Spleen (tissue), 13 donors: Measurements from ENCODE around the gene UST. TPM values are rescaled to one million over a fixed set of nuclear protein-coding genes. Genes with fewer than 3 reads are reported as not detected.

Source experiments
- DNase-seq: peaks from one replicate; pipeline ENCODE4 v3.0.0-alpha.2; 2020
- H3K27ac ChIP-seq, 8 donors: fragments of 200-600 bp; sonication (generic) in 7 of 8; 1 replicate in 4 of 8; 2 replicates in 4 of 8; pipeline versions ENCODE4 v1.5.0 to v1.8.0; 2016 to 2021; ENCODE audit warnings: inconsistent platforms in 4 of 8, mild to moderate bottlenecking in 4 of 8, moderate library complexity in 1 of 8
- H3K27me3 ChIP-seq, 7 donors: fragments of 200-600 bp; sonication (generic) in 6 of 7; replicated peaks in 1 of 7; 1 replicate in 4 of 7; 2 replicates in 3 of 7; pipeline versions ENCODE4 v1.5.0 to v1.8.0; 2016 to 2021; ENCODE audit warnings: inconsistent platforms in 3 of 7, mild to moderate bottlenecking in 1 of 7
- H3K36me3 ChIP-seq, 6 donors: fragments of 200-600 bp; sonication (generic) in 5 of 6; 1 replicate in 4 of 6; 2 replicates in 2 of 6; pipeline versions ENCODE4 v1.5.0 to v1.8.0; 2016 to 2021; ENCODE audit warnings: inconsistent platforms in 2 of 6
- H3K4me1 ChIP-seq, 6 donors: fragments of 200-600 bp; sonication (generic) in 5 of 6; 1 replicate in 3 of 6; 2 replicates in 3 of 6; pipeline versions ENCODE4 v1.5.0 to v1.8.0; 2016 to 2021; ENCODE audit warnings: inconsistent platforms in 3 of 6
- H3K4me3 ChIP-seq, 8 donors: fragments of 200-600 bp; sonication (generic) in 7 of 8; 1 replicate in 4 of 8; 2 replicates in 4 of 8; pipeline versions ENCODE4 v1.5.0 to v1.8.0; 2016 to 2021; ENCODE audit warnings: inconsistent platforms in 4 of 8, mild to moderate bottlenecking in 4 of 8, moderate library complexity in 2 of 8
- H3K9me3 ChIP-seq, 8 donors: fragments of 200-600 bp; sonication (generic) in 7 of 8; 1 replicate in 4 of 8; 2 replicates in 4 of 8; pipeline versions ENCODE4 v1.5.0 to v1.8.0; 2016 to 2021; ENCODE audit warnings: inconsistent platforms in 4 of 8
- POLR2A ChIP-seq, 3 donors: fragments of 450-650 bp; IDR thresholded peaks; one replicate each; pipeline ENCODE4 v1.5.1; 2017; ENCODE audit warnings: antibody characterized with exemption in 3 of 3, mild to moderate bottlenecking in 1 of 3
- POLR2AphosphoS5 ChIP-seq, 3 donors: sonication (generic); formaldehyde crosslinking; IDR thresholded peaks; one replicate each; pipeline ENCODE4 v1.5.1; 2017; ENCODE audit warnings: antibody characterized with exemption in 3 of 3
- WGBS, 5 donors: extraction: QIAGEN DNeasy Blood & Tissue Kit in 3 of 5; methylation state at CpG; one replicate each; pipeline versions ENCODE4 v1.1.5 to v1.1.7; 2013 to 2018; 5-methylcytosine and 5-hydroxymethylcytosine counted together
- intact Hi-C: fragments of 100-400 bp; cut with DNase I; formaldehyde crosslinking; loops from one replicate; pipeline ENCODE4 v1.15.0; 2023; ENCODE audit warnings: low total_unique reads
- long read RNA-seq, 2 donors: transcript quantifications; one replicate each; lab custom pipeline, GENCODE V29; 2026
- polyA plus RNA-seq, 3 donors: library from polyadenylated mRNA; stranded (reverse); fragments of 200-250 nt; gene quantifications; one replicate each; pipeline ENCODE4 v1.2.1, GENCODE V29; 2013
- total RNA-seq, 7 donors: library from RNA; depleted of rRNA in 3 of 7; stranded (reverse); fragments of >200 nt in 3 of 7; fragmentation: NEBNext Ultra II Directional in 4 of 7; extraction: Animal tissue kit (Norgen Biotek cat#: 25700) in 4 of 7; gene quantifications; one replicate each; pipeline versions ENCODE4 v1.1.0 to v1.2.1, GENCODE V29; 2016 to 2021
- TF ChIP-seq, protein P1 (sequence below), 11 experiments: fragments of 200-600 bp in 7 of 11; fragments of 450-650 bp in 4 of 11; sonication (generic) in 4 of 11; IDR thresholded peaks in 8 of 11; conservative IDR thresholded peaks in 3 of 11; 1 replicate in 7 of 11; 2 replicates in 4 of 11; pipeline versions ENCODE4 v1.4.0 to v1.8.0; 2016 to 2021; ENCODE audit warnings: antibody characterized with exemption in 11 of 11, inconsistent platforms in 4 of 11, mild to moderate bottlenecking in 1 of 11
- donor health status: healthy with polysubstance abuse.
- donor health status: DM: no; HTN: no; CAD: no; lungs with moderate emphysema.
- donor health status: DM: no; HTN: no; CAD: no.
- donor health status: Bipolar disorder and iron deficiency.
- donor health status: healthy.
- donor health status: DM: no; HTN: no; CAD: no.
- donor health status: DM: yes; HTN: yes; CAD: no.

The UST gene, protein sequence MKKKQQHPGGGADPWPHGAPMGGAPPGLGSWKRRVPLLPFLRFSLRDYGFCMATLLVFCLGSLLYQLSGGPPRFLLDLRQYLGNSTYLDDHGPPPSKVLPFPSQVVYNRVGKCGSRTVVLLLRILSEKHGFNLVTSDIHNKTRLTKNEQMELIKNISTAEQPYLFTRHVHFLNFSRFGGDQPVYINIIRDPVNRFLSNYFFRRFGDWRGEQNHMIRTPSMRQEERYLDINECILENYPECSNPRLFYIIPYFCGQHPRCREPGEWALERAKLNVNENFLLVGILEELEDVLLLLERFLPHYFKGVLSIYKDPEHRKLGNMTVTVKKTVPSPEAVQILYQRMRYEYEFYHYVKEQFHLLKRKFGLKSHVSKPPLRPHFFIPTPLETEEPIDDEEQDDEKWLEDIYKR
- total RNA-seq (10 to 100 TPM; 12.9 to 26.8 (median 16.1) TPM), polyA plus RNA-seq (1 to 10 TPM; 6.4 to 9.1 (median 7.2) TPM)
- long read RNA-seq, donor 1, full-length matches to known transcripts: 8 of 8 reads
- long read RNA-seq, donor 1, partial matches to known transcripts: 0 of 8 reads
- long read RNA-seq, donor 1, other reads (novel, unspliced or antisense): 0 of 8 reads
- long read RNA-seq, donor 2, full-length matches to known transcripts: 6 of 6 reads
- long read RNA-seq, donor 2, partial matches to known transcripts: 0 of 6 reads
- long read RNA-seq, donor 2, other reads (novel, unspliced or antisense): 0 of 6 reads

DNA sequence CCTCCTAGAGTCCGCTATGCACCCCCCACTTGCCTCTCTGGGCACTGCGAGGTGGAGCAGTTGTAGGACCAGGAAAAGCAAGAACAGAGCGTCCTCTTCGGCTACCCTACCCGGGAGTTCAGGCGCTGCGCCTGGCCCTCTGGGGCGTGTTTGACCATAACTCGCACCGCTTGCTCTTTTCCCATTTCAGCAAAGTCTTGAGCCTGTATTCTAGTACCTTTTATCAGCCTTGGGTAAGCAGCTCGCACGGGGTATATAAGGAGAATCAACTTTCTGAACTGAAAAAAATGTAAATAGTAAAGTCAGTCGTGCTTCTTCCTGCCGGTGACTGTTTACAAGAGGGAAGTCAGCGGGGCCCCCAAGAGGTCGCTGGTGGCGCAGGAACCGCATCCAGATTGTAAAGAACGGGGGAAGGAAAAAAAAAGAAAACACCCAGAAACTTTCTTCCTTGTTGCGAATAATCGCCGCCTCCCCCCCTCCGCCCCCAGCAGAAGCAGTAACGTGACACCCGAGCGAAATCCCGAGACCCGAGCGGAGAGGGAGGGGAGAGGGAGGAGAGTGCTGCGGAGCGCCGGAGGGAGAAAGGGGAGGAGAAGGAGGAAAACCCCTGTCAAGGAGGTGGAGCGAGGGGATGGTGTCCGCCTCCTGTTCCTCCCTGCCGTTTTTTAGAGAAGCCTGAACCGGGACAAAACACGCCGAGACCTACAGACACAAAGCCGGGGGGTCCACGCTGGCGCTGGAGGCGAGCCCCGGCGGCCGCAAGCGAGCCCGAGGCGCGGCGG is at the start of gene UST:
TSS of gene UST (plus strand) at position 668 of the 782 bp plus-strand sequence. CDS start 401 bp downstream, outside the sequence.
- Histone ChIP-seq H3K27me3 (peaks cover 0 to 29% (median 0%) of the 10 kb centered on the region in 7 donors), H3K9me3 (no peaks in the 10 kb centered on the region), H3K4me3 (peak within 1 kb of the TSS; percentile 72 to 93 (median 82)), H3K36me3 (no peaks in the 10 kb centered on the region), H3K4me1 (peaks cover 11 to 55% (median 34%) of the 10 kb centered on the region in 6 donors), H3K27ac (peak within 1 kb of the TSS; percentile 84 to 93 (median 88))
- 0 to 1% (median 1%) methylated on average over 43 to 50 of the region's 50 CpGs for WGBS, 5 donors
- peak; percentile 36 to 80 (median 74) for TF ChIP-seq POLR2AphosphoS5 (IDR thresholded peaks at IDR 0.05)
- TF ChIP-seq, protein P1, sequence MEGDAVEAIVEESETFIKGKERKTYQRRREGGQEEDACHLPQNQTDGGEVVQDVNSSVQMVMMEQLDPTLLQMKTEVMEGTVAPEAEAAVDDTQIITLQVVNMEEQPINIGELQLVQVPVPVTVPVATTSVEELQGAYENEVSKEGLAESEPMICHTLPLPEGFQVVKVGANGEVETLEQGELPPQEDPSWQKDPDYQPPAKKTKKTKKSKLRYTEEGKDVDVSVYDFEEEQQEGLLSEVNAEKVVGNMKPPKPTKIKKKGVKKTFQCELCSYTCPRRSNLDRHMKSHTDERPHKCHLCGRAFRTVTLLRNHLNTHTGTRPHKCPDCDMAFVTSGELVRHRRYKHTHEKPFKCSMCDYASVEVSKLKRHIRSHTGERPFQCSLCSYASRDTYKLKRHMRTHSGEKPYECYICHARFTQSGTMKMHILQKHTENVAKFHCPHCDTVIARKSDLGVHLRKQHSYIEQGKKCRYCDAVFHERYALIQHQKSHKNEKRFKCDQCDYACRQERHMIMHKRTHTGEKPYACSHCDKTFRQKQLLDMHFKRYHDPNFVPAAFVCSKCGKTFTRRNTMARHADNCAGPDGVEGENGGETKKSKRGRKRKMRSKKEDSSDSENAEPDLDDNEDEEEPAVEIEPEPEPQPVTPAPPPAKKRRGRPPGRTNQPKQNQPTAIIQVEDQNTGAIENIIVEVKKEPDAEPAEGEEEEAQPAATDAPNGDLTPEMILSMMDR (IDR thresholded peaks at IDR 0.05 in 8 of 11, conservative IDR thresholded peaks at IDR 0.05 in 3 of 11): peak; percentile 18 to 69 (median 48)
- no peak for TF ChIP-seq POLR2A (IDR thresholded peaks at IDR 0.05)
- intact Hi-C loops: loop anchor here (5.0 kb wide), 1 partner anchor 201 kb away; no protein-coding TSS in a partner anchor
- DNase-seq: peak; percentile 90

DNA sequence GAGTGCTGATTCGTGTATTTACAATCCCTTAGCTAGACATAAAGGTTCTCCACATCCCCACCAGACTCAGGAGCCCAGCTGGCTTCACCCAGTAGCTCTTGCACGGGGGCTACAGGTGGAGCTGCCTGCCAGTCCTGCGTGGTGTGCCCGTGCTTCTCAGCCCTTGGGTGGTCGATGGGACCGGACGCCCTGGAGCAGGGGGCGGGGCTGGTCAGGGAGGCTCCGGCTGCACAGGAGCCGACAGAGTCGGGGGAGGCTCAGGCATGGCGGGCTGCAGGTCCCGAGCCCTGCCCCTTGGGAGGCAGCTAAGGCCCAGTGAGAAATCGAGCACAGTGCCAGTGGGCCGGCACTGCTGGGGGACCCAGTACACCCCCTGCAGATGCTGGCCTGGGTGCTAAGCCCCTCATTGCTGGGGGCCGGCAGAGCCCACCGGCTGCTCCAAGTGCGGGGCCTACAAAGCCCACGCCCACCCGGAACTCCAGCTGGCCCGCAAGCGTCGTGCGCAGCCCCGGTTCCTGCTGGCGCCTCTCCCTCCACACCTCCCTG is 48.9 kb upstream of the UST start:
- TF ChIP-seq POLR2A (IDR thresholded peaks at IDR 0.05): no peak
- TF ChIP-seq, protein P1 (IDR thresholded peaks at IDR 0.05 in 8 of 11, conservative IDR thresholded peaks at IDR 0.05 in 3 of 11): no peak
- TF ChIP-seq POLR2AphosphoS5 (IDR thresholded peaks at IDR 0.05): no peak
- Histone ChIP-seq H3K27me3 (no peaks in the 10 kb centered on the region), H3K4me1 (peaks cover 0 to 38% (median 28%) of the 10 kb centered on the region in 6 donors), H3K27ac (no peak overlapping the region), H3K4me3 (no peak overlapping the region), H3K9me3 (peaks cover 0 to 10% (median 0%) of the 10 kb centered on the region in 8 donors), H3K36me3 (no peaks in the 10 kb centered on the region)
- intact Hi-C loops: no loop called here
- no peak for DNase-seq
- 70 to 96% (median 95%) methylated on average over 1 to 26 of the region's 26 CpGs for WGBS, 5 donors

DNA sequence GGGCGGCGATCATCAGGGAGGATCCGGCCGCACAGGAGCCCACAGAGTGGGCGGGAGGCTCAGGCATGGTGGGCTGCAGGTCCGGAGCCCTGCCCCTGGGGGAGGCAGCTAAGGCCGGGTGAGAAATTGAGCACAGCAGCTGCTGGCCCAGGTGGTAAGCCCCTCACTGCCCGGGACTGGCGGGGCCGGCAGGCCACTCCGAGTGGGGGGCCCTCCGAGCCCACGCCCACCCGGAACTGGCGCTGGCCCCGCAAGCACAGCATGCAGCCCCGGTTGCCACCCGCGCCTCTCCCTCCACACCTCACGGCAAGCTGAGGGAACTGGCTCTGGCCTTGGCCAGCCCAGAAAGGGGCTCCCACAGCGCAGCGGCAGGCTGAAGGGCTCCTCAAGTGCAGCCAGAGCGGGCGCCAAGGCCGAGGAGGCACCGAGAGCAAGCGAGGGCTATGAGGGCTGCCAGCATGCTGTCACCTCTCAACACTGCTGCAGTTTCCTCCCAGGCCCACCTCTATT is 48.1 kb upstream of the UST start:
- intact Hi-C loops: no loop called here
- WGBS, 5 donors: 88 to 97% (median 92%) methylated on average over 16 to 27 of the region's 27 CpGs
- Histone ChIP-seq H3K9me3 (peaks cover 0 to 11% (median 0%) of the 10 kb centered on the region in 8 donors), H3K27ac (no peak overlapping the region), H3K4me1 (peaks cover 0 to 32% (median 25%) of the 10 kb centered on the region in 6 donors), H3K36me3 (no peaks in the 10 kb centered on the region), H3K4me3 (no peak overlapping the region), H3K27me3 (no peaks in the 10 kb centered on the region)
- TF ChIP-seq, protein P1 (IDR thresholded peaks at IDR 0.05 in 8 of 11, conservative IDR thresholded peaks at IDR 0.05 in 3 of 11): no peak
- TF ChIP-seq POLR2AphosphoS5 (IDR thresholded peaks at IDR 0.05) (no peak), POLR2A (IDR thresholded peaks at IDR 0.05) (no peak)
- DNase-seq: no peak
